ENCODE measurements around the gene KCNMB4.
"Not testable (repeated sequence)": the region's sequence is repeated elsewhere in the genome, so short reads cannot be mapped to it uniquely, and the experiment has no call there.

Gene KCNMB4

GRCh38 chr12:70372881-70373280 is 6.8 kb downstream of the KCNMB4 start:
- no peak for DNase-seq (ENCODE audit: low read depth in 1 of 2, low spot score in 1 of 2)

DNA sequence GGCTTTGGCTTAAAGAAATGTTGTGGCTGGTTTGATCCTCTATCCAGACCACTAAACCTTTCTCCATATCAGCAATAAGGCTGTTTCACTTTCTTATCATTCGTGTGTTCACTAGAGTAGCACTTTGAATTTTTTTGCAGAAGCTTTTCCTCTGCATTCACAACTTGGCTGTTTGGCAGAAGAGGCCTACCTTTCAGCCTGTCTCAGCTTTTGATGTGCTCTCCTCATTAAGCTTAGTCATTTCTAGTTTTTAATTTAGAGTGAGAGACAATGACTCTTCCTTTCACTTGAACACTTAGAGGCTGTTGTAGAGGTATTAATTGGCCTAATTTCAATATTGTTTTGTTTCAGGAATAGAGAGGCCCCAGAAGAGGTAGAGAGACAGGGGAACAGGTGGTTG is 13.8 kb downstream of the KCNMB4 start:
- no peak for DNase-seq (ENCODE audit: low read depth in 1 of 2, low spot score in 1 of 2)

- no peak for DNase-seq (ENCODE audit: low read depth in 1 of 2, low spot score in 1 of 2)
These were observed 17.4 kb downstream of the KCNMB4 start for GRCh38 chr12:70383484-70383883.

DNA sequence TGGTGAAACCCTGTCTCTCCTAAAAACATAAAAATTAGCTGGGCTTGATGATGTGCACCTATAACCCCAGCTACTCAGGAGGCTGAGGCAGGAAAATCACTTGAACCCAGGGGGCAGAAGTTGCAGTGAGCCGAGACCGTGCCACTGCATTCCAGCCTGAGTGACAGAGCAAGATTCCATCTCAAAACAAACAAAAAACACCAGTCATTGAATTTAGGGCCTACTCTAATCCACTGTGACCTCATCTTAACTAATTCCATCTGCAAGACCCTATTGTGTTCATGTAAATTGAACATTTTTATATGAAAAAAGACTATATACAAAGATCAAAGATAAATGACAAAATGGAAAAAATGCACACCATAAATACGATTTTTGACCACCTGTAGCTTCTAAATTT is 17.8 kb downstream of the KCNMB4 start:
- DNase-seq (ENCODE audit: low read depth in 1 of 2, low spot score in 1 of 2), result no peak

GRCh38 chr12:70386771-70387170 is 20.7 kb downstream of the KCNMB4 start:
- no peak for DNase-seq (ENCODE audit: low read depth in 1 of 2, low spot score in 1 of 2)

- DNase-seq (ENCODE audit: low read depth in 1 of 2, low spot score in 1 of 2), result no peak
These were observed 23.6 kb downstream of the KCNMB4 start for GRCh38 chr12:70389678-70390077.

- not testable (repeated sequence) for DNase-seq (ENCODE audit: low read depth in 1 of 2, low spot score in 1 of 2)
These were observed 26.5 kb downstream of the KCNMB4 start for GRCh38 chr12:70392631-70393030.

GRCh38 chr12:70393787-70394499 is 27.9 kb downstream of the KCNMB4 start:
- no peak for DNase-seq (ENCODE audit: low read depth in 1 of 2, low spot score in 1 of 2)

- DNase-seq (ENCODE audit: low read depth in 1 of 2, low spot score in 1 of 2), result no peak
These were observed 31.9 kb downstream of the KCNMB4 start for GRCh38 chr12:70398002-70398401.

DNA sequence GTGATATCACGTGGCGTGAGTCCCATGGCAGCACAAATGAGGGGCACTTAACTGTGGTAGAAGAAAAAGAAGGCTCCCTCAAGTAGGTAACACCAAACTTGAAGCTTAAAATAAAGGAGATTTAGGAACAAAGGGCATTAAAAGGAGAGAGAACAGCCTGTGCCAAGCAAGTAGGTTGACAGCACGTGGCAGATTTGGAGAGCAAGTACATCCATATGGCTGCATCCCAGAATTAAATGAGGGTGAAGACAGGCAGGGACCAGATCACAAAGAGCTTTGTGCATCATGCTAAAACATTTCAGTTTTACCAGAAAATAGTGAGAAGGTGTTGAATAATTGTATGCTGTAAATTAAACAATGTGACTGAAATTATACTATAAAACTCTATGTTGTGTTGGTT is 32.8 kb downstream of the KCNMB4 start:
- no peak for DNase-seq (ENCODE audit: low read depth in 1 of 2, low spot score in 1 of 2)

- DNase-seq (ENCODE audit: low read depth in 1 of 2, low spot score in 1 of 2), result no peak
These were observed 33.2 kb downstream of the KCNMB4 start for GRCh38 chr12:70399311-70399710.

- no peak for DNase-seq (ENCODE audit: low read depth in 1 of 2, low spot score in 1 of 2)
These were observed 34.0 kb downstream of the KCNMB4 start for GRCh38 chr12:70400124-70400523.

DNA sequence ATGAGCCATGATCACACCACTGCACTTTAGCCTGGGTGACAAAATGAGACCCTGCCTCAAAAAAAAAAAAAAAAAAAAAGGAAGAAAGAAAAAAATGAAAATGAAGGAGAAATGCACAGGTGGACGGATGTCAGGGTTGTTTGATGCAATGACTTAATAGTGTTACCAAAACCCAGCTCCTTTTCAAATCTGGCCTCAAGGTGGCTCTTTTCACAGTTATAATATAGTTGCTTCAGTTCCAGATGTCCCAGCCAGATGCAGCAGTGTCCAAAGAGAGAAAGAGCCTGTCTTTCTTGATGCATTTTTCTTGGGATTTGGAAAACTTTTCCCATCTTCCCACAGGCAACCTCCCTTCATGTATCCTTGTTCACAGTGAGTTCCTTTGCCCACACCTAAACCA is 36.5 kb downstream of the KCNMB4 start:
- no peak for DNase-seq (ENCODE audit: low read depth in 1 of 2, low spot score in 1 of 2)

- DNase-seq (ENCODE audit: low read depth in 1 of 2, low spot score in 1 of 2), result no peak
These were observed 37.7 kb downstream of the KCNMB4 start for GRCh38 chr12:70403826-70404225.

DNA sequence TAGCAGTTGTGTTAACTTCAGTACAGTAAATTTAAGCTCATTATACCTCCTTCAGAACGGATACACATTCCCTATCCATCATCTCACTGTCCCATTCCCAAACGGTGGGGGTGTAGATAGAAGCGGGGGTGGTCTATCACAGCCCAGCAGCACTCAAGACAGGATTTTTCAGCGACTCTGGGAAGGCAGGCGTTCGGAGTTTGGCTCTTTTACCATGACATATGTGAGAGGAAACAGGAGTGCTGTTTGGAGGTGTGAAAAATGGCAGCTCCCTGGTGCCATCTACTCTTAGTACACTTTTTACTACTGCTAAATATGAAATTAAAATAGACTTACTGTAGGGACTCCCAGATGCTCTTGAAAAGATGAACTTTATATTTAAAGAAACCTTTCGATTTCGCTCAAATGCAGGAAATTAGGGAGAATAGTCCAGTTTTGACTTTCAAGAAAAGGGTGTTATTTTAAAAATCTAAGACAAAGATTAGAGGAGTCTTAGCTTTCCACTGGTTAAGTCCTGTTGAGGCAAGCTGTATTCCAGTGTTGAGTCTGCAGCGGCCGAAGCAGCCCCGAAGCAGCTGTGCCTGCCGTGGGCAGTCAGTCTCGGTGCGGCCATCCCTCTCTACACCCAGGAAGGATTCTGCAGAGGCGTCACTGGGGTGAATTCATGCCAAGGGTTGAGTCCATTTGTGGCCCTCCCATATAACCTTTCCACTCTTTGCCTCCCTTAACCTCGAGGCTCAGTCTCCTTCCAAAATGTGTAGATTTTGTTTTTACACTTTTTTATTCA is 42.1 kb downstream of the KCNMB4 start:
- DNase-seq (ENCODE audit: low read depth in 1 of 2, low spot score in 1 of 2), result no peak

DNA sequence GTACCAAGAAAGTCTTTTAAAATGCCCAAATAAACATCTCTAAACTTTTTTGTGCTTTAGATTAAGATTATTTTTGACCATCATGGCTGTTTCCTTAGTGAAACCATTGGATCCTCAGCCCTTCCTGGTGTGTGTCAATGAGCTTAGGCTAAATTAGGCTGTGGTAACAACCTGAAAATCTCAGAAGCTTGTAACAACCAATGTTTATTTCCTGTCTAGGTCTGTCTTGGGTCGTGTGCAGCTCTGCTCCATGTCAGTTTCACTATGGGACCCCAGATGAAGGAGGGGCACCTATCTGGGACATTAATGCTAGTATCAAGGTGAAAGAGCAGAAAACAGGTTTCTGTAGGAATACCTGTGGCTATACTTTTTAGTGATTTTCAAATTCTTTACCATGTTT is 49.9 kb downstream of the KCNMB4 start:
- no peak for DNase-seq (ENCODE audit: low read depth in 1 of 2, low spot score in 1 of 2)

DNA sequence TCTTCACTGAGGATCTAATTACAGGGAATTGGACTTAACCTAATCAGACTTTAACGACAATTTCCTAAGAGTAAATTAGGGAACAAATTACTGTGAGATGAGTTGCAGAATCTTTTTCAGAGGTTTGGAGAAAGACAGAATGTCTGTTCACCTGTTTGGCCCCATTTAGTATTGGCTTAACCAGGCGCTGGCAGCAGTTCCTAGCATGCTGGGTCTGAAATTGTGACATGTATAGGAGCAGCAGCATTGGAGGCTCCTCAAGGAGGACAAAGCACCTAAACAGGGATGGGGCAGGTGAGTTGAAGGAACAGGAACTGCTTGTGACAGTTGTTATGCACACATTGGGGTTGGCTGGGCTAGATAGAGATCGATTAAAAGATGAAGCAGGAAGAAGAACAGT is 51.0 kb downstream of the KCNMB4 start:
- DNase-seq (ENCODE audit: low read depth in 1 of 2, low spot score in 1 of 2), result no peak

- no peak for DNase-seq (ENCODE audit: low read depth in 1 of 2, low spot score in 1 of 2)
These were observed 52.0 kb downstream of the KCNMB4 start for GRCh38 chr12:70418101-70418500.

- no peak for DNase-seq (ENCODE audit: low read depth in 1 of 2, low spot score in 1 of 2)
These were observed 56.5 kb downstream of the KCNMB4 start for GRCh38 chr12:70422631-70423030.

GRCh38 chr12:70426620-70427019 is 60.5 kb downstream of the KCNMB4 start:
- DNase-seq (ENCODE audit: low read depth in 1 of 2, low spot score in 1 of 2), result no peak

- no peak for DNase-seq (ENCODE audit: low read depth in 1 of 2, low spot score in 1 of 2)
These were observed 61.5 kb downstream of the KCNMB4 start for GRCh38 chr12:70427611-70428010.

DNA sequence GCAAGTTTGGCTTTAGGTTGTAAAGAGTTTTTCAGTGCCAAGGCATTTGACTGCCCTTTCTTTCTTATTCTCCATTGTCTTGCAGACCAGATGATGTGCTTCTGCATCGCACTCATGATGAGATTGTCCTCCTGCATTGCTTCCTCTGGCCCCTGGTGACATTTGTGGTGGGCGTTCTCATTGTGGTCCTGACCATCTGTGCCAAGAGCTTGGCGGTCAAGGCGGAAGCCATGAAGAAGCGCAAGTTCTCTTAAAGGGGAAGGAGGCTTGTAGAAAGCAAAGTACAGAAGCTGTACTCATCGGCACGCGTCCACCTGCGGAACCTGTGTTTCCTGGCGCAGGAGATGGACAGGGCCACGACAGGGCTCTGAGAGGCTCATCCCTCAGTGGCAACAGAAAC is 64.3 kb downstream of the KCNMB4 start:
- no peak for DNase-seq (ENCODE audit: low read depth in 1 of 2, low spot score in 1 of 2)

- DNase-seq (ENCODE audit: low read depth in 1 of 2, low spot score in 1 of 2), result no peak
These were observed 70.7 kb downstream of the KCNMB4 start for GRCh38 chr12:70436836-70437235.
